ENCODE data around the gene ACTRT2. TPM values are rescaled to one million over a fixed set of nuclear protein-coding genes. Genes with fewer than 3 reads are reported as not detected.

ACTRT2 gene
- total and polyA plus RNA-seq, 2 of the 8 experiments (the other 6 are each of a cell fraction or from before 2014, with no cell fraction given) = not detected

GRCh38 chr1:3026581-3027391 lies 5.5 kb downstream of the ACTRT2 start (continued):
- no peak for TF ChIP-seq GABPA (IDR thresholded peaks at IDR 0.05; ENCODE audit: borderline replicate concordance, insufficient read depth, low read length)
- no peak for TF ChIP-seq KDM4A (IDR thresholded peaks at IDR 0.05; ENCODE audit: low read depth, low read length, severe bottlenecking)
- no peak for TF ChIP-seq POU5F1 (IDR thresholded peaks at IDR 0.05; ENCODE audit: low read depth, low read length)

Data from H1 (cell line).